Loucy (cell line): ENCODE results near the gene EMSY.

Source experiments
- H2AFZ ChIP-seq: fragments of 200-600 bp; sonication (generic); 2 replicates; pipeline ENCODE4 v1.6.0; 2016; ENCODE audit warnings: antibody characterized with exemption, mild to moderate bottlenecking, low read length, moderate library complexity
- H3F3A ChIP-seq: fragments of 200-600 bp; 2 replicates; pipeline ENCODE4 v1.6.0; 2016; ENCODE audit warnings: antibody characterized with exemption, low read depth, mild to moderate bottlenecking
- H3K27me3 ChIP-seq: fragments of 200-600 bp; sonication (generic); 2 replicates; pipeline ENCODE4 v1.6.1; 2014; ENCODE audit warnings: low read length, mild to moderate bottlenecking; ENCODE audit not compliant: insufficient read depth, poor library complexity, severe bottlenecking
- H3K36me3 ChIP-seq: fragments of 200-600 bp; sonication (generic); 2 replicates; pipeline ENCODE4 v1.6.1; 2016; ENCODE audit warnings: low read length; ENCODE audit not compliant: insufficient read depth
- H3K4me1 ChIP-seq: fragments of 200-600 bp; sonication (generic); 2 replicates; pipeline ENCODE4 v1.5.1; 2014; ENCODE audit warnings: low read length, mild to moderate bottlenecking; ENCODE audit not compliant: insufficient read depth, poor library complexity, severe bottlenecking
- H3K4me2 ChIP-seq: fragments of 200-600 bp; sonication (generic); 2 replicates; pipeline ENCODE4 v1.6.0; 2014; ENCODE audit warnings: antibody characterized with exemption, low read length, low read depth, mild to moderate bottlenecking; ENCODE audit not compliant: poor library complexity, severe bottlenecking
- H3K4me3 ChIP-seq: fragments of 200-600 bp; sonication (generic); 2 replicates; pipeline ENCODE4 v1.5.1; 2014; ENCODE audit warnings: low read length, mild to moderate bottlenecking, mixed read lengths; ENCODE audit not compliant: poor library complexity, severe bottlenecking
- H3K79me2 ChIP-seq: fragments of 200-600 bp; sonication (generic); 2 replicates; pipeline ENCODE4 v1.6.1; 2014; ENCODE audit warnings: low read length; ENCODE audit not compliant: insufficient read depth
- H3K9ac ChIP-seq: fragments of 200-600 bp; sonication (generic); 2 replicates; pipeline ENCODE4 v1.6.0; 2014; ENCODE audit warnings: mild to moderate bottlenecking, low read depth, low read length, moderate library complexity; ENCODE audit not compliant: poor library complexity, severe bottlenecking
- H3K9me2 ChIP-seq: fragments of 200-600 bp; sonication (generic); replicated peaks from 2 replicates; pipeline ENCODE4 v1.6.1; 2016; ENCODE audit warnings: low read depth, low read length, mixed read lengths
- H3K9me3 ChIP-seq: fragments of 200-600 bp; sonication (generic); 2 replicates; pipeline ENCODE4 v1.6.1; 2014; ENCODE audit warnings: mild to moderate bottlenecking, antibody characterized with exemption, low read length, low read depth; ENCODE audit not compliant: insufficient read depth
- H4K20me1 ChIP-seq: fragments of 200-600 bp; sonication (generic); 2 replicates; pipeline ENCODE4 v1.6.0; 2014; ENCODE audit warnings: antibody characterized with exemption, low read length, mild to moderate bottlenecking; ENCODE audit not compliant: insufficient read depth, poor library complexity, severe bottlenecking
- CTCF ChIP-seq: fragments of 200-600 bp; sonication (generic); conservative IDR thresholded peaks from 2 replicates; pipeline ENCODE4 v1.5.1; 2014; ENCODE audit warnings: mild to moderate bottlenecking, antibody characterized with exemption, low read length
- EZH2phosphoT487 ChIP-seq: fragments of 200-600 bp; IDR thresholded peaks from 2 replicates; pipeline ENCODE4 v1.6.1; 2018; ENCODE audit warnings: antibody characterized with exemption, mild to moderate bottlenecking, moderate library complexity, borderline replicate concordance

Gene EMSY

GRCh38 chr11:76542436-76542835 is 97.6 kb downstream of the EMSY start:
- Histone ChIP-seq H3K79me2 (no peaks in the 10 kb centered on the region), H3K9ac (no peak overlapping the region), H2AFZ (no peak overlapping the region), H3K9me2 (no peaks in the 10 kb centered on the region), H3K4me2 (no peak overlapping the region), H3K4me1 (no peaks in the 10 kb centered on the region), H3F3A (no peaks in the 10 kb centered on the region), H3K4me3 (no peak overlapping the region), H4K20me1 (no peaks in the 10 kb centered on the region), H3K27me3 (no peaks in the 10 kb centered on the region), H3K9me3 (no peaks in the 10 kb centered on the region), H3K36me3 (peaks cover 82% of the 10 kb centered on the region)
- TF ChIP-seq EZH2phosphoT487 (no peak), CTCF (no peak)

DNA sequence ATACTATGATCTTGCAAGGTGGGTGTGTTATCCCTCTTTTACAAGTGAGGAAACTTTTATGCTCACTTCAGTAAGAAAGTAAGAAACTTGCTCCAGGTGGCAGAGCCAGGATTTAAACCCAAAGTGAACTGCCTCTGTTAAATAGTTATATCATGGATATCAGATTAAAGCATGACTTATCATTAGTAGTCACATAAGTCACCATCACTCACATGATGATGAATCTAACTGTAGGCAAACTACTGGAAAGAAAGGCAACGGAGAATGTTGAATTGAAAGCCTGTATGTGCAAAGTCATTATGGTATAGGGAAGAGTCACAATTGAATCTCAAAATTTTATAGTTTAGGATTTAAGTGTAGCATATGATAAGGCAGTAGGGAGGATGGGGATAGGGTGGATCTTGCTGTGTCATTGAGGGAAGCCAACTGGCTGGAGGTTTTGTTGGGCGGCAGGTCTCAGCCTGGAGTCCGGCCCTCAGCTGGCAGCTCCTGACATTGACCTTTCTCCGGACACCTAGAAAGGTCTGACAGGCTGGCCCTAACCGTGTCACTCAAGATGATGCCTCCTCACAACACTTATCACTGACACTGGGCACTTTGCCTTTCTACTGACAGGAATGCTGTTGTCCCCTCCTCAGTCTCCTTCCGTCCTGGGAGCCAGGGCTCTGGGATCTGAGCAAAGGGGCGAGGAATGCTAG is 98.3 kb downstream of the EMSY start:
- no peaks in the 10 kb centered on the region for H3K27me3 ChIP-seq
- no peak for TF ChIP-seq CTCF
- TF ChIP-seq EZH2phosphoT487: no peak
- no peak overlapping the region for H3K9ac ChIP-seq
- H3K4me3 ChIP-seq: no peak overlapping the region
- H3K79me2 ChIP-seq: no peaks in the 10 kb centered on the region
- no peaks in the 10 kb centered on the region for H3K9me3 ChIP-seq
- H3K4me2 ChIP-seq: no peak overlapping the region
- no peaks in the 10 kb centered on the region for H3F3A ChIP-seq
- H2AFZ ChIP-seq: no peak overlapping the region
- no peaks in the 10 kb centered on the region for H3K9me2 ChIP-seq
- H4K20me1 ChIP-seq: no peaks in the 10 kb centered on the region
- peaks cover 78% of the 10 kb centered on the region for H3K36me3 ChIP-seq
- H3K4me1 ChIP-seq: no peaks in the 10 kb centered on the region

- Histone ChIP-seq H2AFZ (no peak overlapping the region), H4K20me1 (no peaks in the 10 kb centered on the region), H3K27me3 (no peaks in the 10 kb centered on the region), H3K79me2 (no peaks in the 10 kb centered on the region), H3K9me2 (no peaks in the 10 kb centered on the region), H3K36me3 (peaks cover 17% of the 10 kb centered on the region; the same call in 1 of the 2 replicates), H3K4me1 (no peaks in the 10 kb centered on the region), H3K9ac (no peak overlapping the region), H3K4me2 (no peak overlapping the region), H3F3A (no peaks in the 10 kb centered on the region), H3K4me3 (no peak overlapping the region), H3K9me3 (no peaks in the 10 kb centered on the region)
- no peak for TF ChIP-seq EZH2phosphoT487
- no peak for TF ChIP-seq CTCF
Measured at GRCh38 chr11:76550781-76551180, 106.0 kb downstream of the EMSY start.
